Transverse colon (tissue), 4 donors: ENCODE data around the gene CEL. TPM values are rescaled to one million over a fixed set of nuclear protein-coding genes. Genes with fewer than 3 reads are reported as not detected.

ENCODE experiments used
- DNase-seq: peaks from one replicate; pipeline ENCODE4 v3.0.0-alpha.2; 2019
- H3K27ac ChIP-seq, 4 donors: fragments of 200-600 bp; sonication (generic); 2 replicates each; pipeline ENCODE4 v1.5.1; 2016 to 2018; ENCODE audit warnings: inconsistent platforms in 4 of 4
- H3K27me3 ChIP-seq: fragments of 200-600 bp; sonication (generic); 2 replicates; pipeline ENCODE4 v1.5.1; 2017; ENCODE audit warnings: inconsistent platforms
- H3K36me3 ChIP-seq, 4 donors: fragments of 200-600 bp; sonication (generic); 2 replicates each; pipeline ENCODE4 v1.5.1; 2017 to 2019; ENCODE audit warnings: inconsistent platforms in 4 of 4
- H3K4me1 ChIP-seq, 4 donors: fragments of 200-600 bp; sonication (generic); 2 replicates each; pipeline ENCODE4 v1.5.1; 2017 to 2020; ENCODE audit warnings: inconsistent platforms in 4 of 4
- H3K4me3 ChIP-seq, 4 donors: fragments of 200-600 bp; sonication (generic); 1 replicate in 1 of 4; 2 replicates in 3 of 4; pipeline versions ENCODE4 v1.5.1 to v1.6.1; 2017 to 2019; ENCODE audit warnings: inconsistent platforms in 4 of 4
- H3K9me3 ChIP-seq, 2 donors: fragments of 200-600 bp; sonication (generic); 2 replicates each; pipeline ENCODE4 v1.5.1; 2017 to 2019; ENCODE audit warnings: inconsistent platforms in 2 of 2
- EP300 ChIP-seq: sonication (generic); formaldehyde crosslinking; IDR thresholded peaks from one replicate; pipeline ENCODE4 v1.6.1; 2017; ENCODE audit warnings: antibody characterized with exemption, low read depth
- POLR2A ChIP-seq: fragments of 450-650 bp; IDR thresholded peaks from one replicate; pipeline ENCODE4 v1.6.1; 2016; ENCODE audit warnings: antibody characterized with exemption, mild to moderate bottlenecking, moderate library complexity
- POLR2AphosphoS5 ChIP-seq, 3 donors: sonication (generic); formaldehyde crosslinking; IDR thresholded peaks; one replicate each; pipeline ENCODE4 v1.6.1; 2016; ENCODE audit warnings: antibody characterized with exemption in 3 of 3
- WGBS, 2 donors: methylation state at CpG; one replicate each; pipeline ENCODE4 v1.1.5; 2018; ENCODE audit warnings: low coverage in 1 of 2; 5-methylcytosine and 5-hydroxymethylcytosine counted together
- in situ Hi-C, 4 donors: fragments of 200-750 bp; cut with MboI; loops; one replicate each; pipeline versions ENCODE4 v1.15.0 to v1.15.1; 2017; ENCODE audit warnings: low sequenced_read_pairs in 3 of 4, low pct_ligation_motif_present in 1 of 4, low pct_unique_long_range_greater_than_20kb in 1 of 4
- intact Hi-C: fragments of 100-400 bp; cut with DNase I; formaldehyde crosslinking; loops from one replicate; pipeline ENCODE4 v1.15.1; 2023; ENCODE audit warnings: low total_unique reads
- total RNA-seq, 4 donors: library from RNA; depleted of rRNA; stranded (reverse); fragments of >200 nt; gene quantifications; one replicate each; pipeline ENCODE4 v1.1.0, GENCODE V29; 2016
- TF ChIP-seq, protein P1 (sequence below), 5 experiments: fragments of 200-600 bp in 3 of 5; fragments of 450-650 bp in 2 of 5; sonication (generic) in 3 of 5; IDR thresholded peaks; 1 replicate in 2 of 5; 2 replicates in 3 of 5; pipeline ENCODE4 v1.5.1; 2016 to 2017; ENCODE audit warnings: antibody characterized with exemption in 5 of 5, inconsistent platforms in 3 of 5, mild to moderate bottlenecking in 2 of 5, moderate library complexity in 1 of 5

Gene CEL
- total RNA-seq, 4 donors from 2014 or later, result 0.27 to 8.6 (median 0.48) TPM; not detected in 1

DNA sequence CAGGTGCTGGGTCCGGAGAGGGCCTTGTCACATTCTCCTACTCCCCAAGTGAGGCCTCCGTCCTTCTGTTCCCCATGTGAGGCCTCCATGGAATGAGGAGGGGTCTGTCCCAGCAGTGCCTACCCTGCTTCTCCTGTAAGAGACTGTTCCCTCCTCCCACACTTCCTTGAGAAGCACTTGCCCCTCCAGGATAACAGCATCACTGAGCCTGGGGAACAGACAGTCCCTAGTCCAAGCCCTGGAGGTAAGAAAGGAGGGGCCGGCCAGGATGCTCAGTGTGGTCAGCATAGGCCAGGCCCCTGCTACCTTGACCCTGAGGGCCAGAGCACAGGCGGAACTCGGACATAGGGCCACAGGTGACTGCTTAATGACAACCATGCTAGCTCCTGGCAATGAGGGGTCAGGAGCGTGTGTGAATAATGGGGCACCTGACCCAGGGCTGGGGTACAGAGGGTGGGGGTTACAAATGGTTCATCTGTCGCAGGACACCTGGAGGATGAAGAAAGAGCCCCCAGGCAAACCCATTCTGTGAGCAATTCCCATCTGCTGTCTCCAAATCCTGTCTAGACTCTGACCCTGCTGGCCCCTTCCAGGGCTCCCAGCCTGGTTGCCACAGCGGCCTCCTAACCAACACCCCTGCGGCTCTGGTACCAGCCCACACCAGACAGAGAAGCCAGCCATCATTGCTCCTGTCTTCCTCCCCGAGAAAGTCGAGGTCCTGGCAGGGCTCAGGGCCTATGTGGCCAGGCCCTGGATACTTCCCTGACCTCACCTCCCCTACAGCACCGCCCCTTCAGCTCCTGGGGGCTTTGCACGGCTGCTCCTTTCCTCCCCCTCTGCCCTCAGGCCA lies 39.0 kb downstream of the CEL start:
- TF ChIP-seq POLR2AphosphoS5 (IDR thresholded peaks at IDR 0.05) (no peak), POLR2A (no peak), EP300 (no peak)
- TF ChIP-seq, protein P1, sequence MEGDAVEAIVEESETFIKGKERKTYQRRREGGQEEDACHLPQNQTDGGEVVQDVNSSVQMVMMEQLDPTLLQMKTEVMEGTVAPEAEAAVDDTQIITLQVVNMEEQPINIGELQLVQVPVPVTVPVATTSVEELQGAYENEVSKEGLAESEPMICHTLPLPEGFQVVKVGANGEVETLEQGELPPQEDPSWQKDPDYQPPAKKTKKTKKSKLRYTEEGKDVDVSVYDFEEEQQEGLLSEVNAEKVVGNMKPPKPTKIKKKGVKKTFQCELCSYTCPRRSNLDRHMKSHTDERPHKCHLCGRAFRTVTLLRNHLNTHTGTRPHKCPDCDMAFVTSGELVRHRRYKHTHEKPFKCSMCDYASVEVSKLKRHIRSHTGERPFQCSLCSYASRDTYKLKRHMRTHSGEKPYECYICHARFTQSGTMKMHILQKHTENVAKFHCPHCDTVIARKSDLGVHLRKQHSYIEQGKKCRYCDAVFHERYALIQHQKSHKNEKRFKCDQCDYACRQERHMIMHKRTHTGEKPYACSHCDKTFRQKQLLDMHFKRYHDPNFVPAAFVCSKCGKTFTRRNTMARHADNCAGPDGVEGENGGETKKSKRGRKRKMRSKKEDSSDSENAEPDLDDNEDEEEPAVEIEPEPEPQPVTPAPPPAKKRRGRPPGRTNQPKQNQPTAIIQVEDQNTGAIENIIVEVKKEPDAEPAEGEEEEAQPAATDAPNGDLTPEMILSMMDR (IDR thresholded peaks at IDR 0.05), result no peak
- Histone ChIP-seq H3K27ac (no peak overlapping the region), H3K36me3 (peaks cover 0 to 77% (median 27%) of the 10 kb centered on the region in 4 donors), H3K4me1 (peaks cover 0 to 7% (median 0%) of the 10 kb centered on the region in 4 donors), H3K4me3 (no peak overlapping the region), H3K9me3 (peaks cover 0 to 8% of the 10 kb centered on the region in 2 donors), H3K27me3 (no peaks in the 10 kb centered on the region)
- intact Hi-C loops (no loop called here), in situ Hi-C loops (loop anchor here in 2 of 4 donors (5.0 kb wide), 1 partner anchor 47 kb away; no protein-coding TSS in a partner anchor)
- 88% methylated on average over 13 of the region's 13 CpGs; no CpG with 5 or more reads in 1 of the 2 donors for WGBS, 2 donors
- DNase-seq, result no peak

- no peaks in the 10 kb centered on the region for H3K27me3 ChIP-seq
- H3K9me3 ChIP-seq, result peaks cover 0 to 2% of the 10 kb centered on the region in 2 donors
- WGBS, 2 donors, result 96% methylated on average over 32 of the region's 32 CpGs; no CpG with 5 or more reads in 1 of the 2 donors
- in situ Hi-C loops (loop anchor here in 2 of 4 donors (5.0 kb wide), 1 partner anchor 46 kb away; no protein-coding TSS in a partner anchor), intact Hi-C loops (no loop called here)
- TF ChIP-seq, protein P1 (IDR thresholded peaks at IDR 0.05), result no peak
- TF ChIP-seq POLR2A (no peak), EP300 (no peak), POLR2AphosphoS5 (IDR thresholded peaks at IDR 0.05) (no peak)
- no peak overlapping the region for H3K27ac ChIP-seq
- H3K4me1 ChIP-seq, result peaks cover 0 to 7% (median 0%) of the 10 kb centered on the region in 4 donors
- H3K4me3 ChIP-seq, result no peak overlapping the region
- DNase-seq, result no peak
- H3K36me3 ChIP-seq, result peaks cover 0 to 80% (median 30%) of the 10 kb centered on the region in 4 donors
These were observed 39.8 kb downstream of the CEL start for GRCh38 chr9:133101356-133102189.

GRCh38 chr9:133102190-133103021 lies 40.6 kb downstream of the CEL start:
- no peak for TF ChIP-seq POLR2AphosphoS5 (IDR thresholded peaks at IDR 0.05)
- TF ChIP-seq EP300, result no peak
- no peak for DNase-seq
- intact Hi-C loops, result no loop called here
- in situ Hi-C loops, result loop anchor here in 2 of 4 donors (5.0 kb wide), 1 partner anchor 45 kb away; no protein-coding TSS in a partner anchor
- peaks cover 0 to 80% (median 33%) of the 10 kb centered on the region in 4 donors for H3K36me3 ChIP-seq
- 90% methylated on average over 21 of the region's 21 CpGs; no CpG with 5 or more reads in 1 of the 2 donors for WGBS, 2 donors
- H3K9me3 ChIP-seq, result no peaks in the 10 kb centered on the region
- H3K4me1 ChIP-seq, result peaks cover 0 to 7% (median 0%) of the 10 kb centered on the region in 4 donors
- H3K27ac ChIP-seq, result no peak overlapping the region
- H3K4me3 ChIP-seq, result no peak overlapping the region
- H3K27me3 ChIP-seq, result no peaks in the 10 kb centered on the region
